ENCODE data around the gene SAXO1.

DNA sequence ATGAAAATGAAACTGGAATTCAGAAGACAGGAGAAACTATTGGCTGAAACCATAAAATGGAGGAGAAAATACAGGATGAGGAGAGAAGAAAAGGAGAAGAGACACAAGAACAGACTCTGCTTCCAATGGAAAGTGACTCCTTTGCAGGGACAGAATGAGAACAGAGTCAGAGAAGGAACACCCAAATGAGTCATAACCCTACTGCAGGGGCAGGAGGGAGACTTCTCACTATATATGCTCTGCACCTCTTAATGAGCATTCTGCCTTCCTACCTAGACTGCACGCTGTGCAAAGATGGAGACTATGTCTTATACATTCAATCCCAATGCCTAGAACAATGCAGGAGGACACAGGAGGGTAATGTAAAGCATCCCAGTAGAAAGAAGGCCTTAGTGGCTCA is 2.1 kb downstream of the SAXO1 start:
- TF ChIP-seq POLR2A (IDR thresholded peaks at IDR 0.05), result no peak
- TF ChIP-seq, protein P1, sequence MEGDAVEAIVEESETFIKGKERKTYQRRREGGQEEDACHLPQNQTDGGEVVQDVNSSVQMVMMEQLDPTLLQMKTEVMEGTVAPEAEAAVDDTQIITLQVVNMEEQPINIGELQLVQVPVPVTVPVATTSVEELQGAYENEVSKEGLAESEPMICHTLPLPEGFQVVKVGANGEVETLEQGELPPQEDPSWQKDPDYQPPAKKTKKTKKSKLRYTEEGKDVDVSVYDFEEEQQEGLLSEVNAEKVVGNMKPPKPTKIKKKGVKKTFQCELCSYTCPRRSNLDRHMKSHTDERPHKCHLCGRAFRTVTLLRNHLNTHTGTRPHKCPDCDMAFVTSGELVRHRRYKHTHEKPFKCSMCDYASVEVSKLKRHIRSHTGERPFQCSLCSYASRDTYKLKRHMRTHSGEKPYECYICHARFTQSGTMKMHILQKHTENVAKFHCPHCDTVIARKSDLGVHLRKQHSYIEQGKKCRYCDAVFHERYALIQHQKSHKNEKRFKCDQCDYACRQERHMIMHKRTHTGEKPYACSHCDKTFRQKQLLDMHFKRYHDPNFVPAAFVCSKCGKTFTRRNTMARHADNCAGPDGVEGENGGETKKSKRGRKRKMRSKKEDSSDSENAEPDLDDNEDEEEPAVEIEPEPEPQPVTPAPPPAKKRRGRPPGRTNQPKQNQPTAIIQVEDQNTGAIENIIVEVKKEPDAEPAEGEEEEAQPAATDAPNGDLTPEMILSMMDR (IDR thresholded peaks at IDR 0.05), result no peak

Data from body of pancreas (tissue), 4 donors.